GM23248 (cell line): ENCODE data around the gene SH3BP1. TPM values are rescaled to one million over a fixed set of nuclear protein-coding genes. Genes with fewer than 3 reads are reported as not detected.
"Not testable (repeated sequence)": the region's sequence is repeated elsewhere in the genome, so short reads cannot be mapped to it uniquely, and the experiment has no call there.

Experiments used
- DNase-seq: peaks from one replicate; pipeline ENCODE4 v3.0.0-alpha.2; 2015
- H2AFZ ChIP-seq: fragments of 200-600 bp; sonication (generic); 2 replicates; pipeline ENCODE4 v1.6.1; 2016; ENCODE audit warnings: antibody characterized with exemption
- H3F3A ChIP-seq: fragments of 200-600 bp; sonication (generic); 2 replicates; pipeline ENCODE4 v1.6.1; 2016; ENCODE audit warnings: mild to moderate bottlenecking, antibody characterized with exemption, mixed run types; ENCODE audit not compliant: insufficient read depth
- H3K27ac ChIP-seq: fragments of 200-600 bp; sonication (generic); 2 replicates; pipeline ENCODE4 v1.5.1; 2016; ENCODE audit warnings: mild to moderate bottlenecking
- H3K27me3 ChIP-seq: fragments of 200-600 bp; sonication (generic); replicated peaks from 2 replicates; pipeline ENCODE4 v1.6.1; 2016; ENCODE audit warnings: mild to moderate bottlenecking; ENCODE audit not compliant: insufficient read depth
- H3K36me3 ChIP-seq: fragments of 200-600 bp; sonication (generic); 2 replicates; pipeline ENCODE4 v1.6.1; 2016; ENCODE audit warnings: low read depth, mild to moderate bottlenecking
- H3K4me1 ChIP-seq: fragments of 200-600 bp; sonication (generic); 2 replicates; pipeline ENCODE4 v1.6.1; 2016; ENCODE audit warnings: mild to moderate bottlenecking; ENCODE audit not compliant: insufficient read depth
- H3K4me2 ChIP-seq: fragments of 200-600 bp; sonication (generic); one replicate; pipeline ENCODE4 v1.6.1; 2016; ENCODE audit warnings: mild to moderate bottlenecking; ENCODE audit not compliant: unreplicated experiment
- H3K4me3 ChIP-seq: fragments of 200-600 bp; sonication (generic); 2 replicates; pipeline ENCODE4 v1.5.1; 2016; ENCODE audit warnings: mild to moderate bottlenecking
- H3K79me2 ChIP-seq: fragments of 200-600 bp; sonication (generic); 2 replicates; pipeline ENCODE4 v1.6.1; 2016; ENCODE audit warnings: mild to moderate bottlenecking; ENCODE audit not compliant: insufficient read depth
- H3K9ac ChIP-seq: fragments of 200-600 bp; sonication (generic); 2 replicates; pipeline ENCODE4 v1.6.1; 2016; ENCODE audit warnings: mild to moderate bottlenecking
- H3K9me2 ChIP-seq: fragments of 200-600 bp; sonication (generic); 2 replicates; pipeline ENCODE4 v1.6.1; 2016; ENCODE audit warnings: mixed run types, mild to moderate bottlenecking, moderate library complexity; ENCODE audit not compliant: insufficient read depth
- H3K9me3 ChIP-seq: fragments of 200-600 bp; sonication (generic); one replicate; pipeline ENCODE4 v1.6.1; 2017; ENCODE audit warnings: low read depth
- H4K20me1 ChIP-seq: fragments of 200-600 bp; sonication (generic); 2 replicates; pipeline ENCODE4 v1.6.0; 2016; ENCODE audit not compliant: insufficient read depth
- EZH2 ChIP-seq: fragments of 200-600 bp; sonication (generic); IDR thresholded peaks from 2 replicates; pipeline ENCODE4 v1.6.1; 2018; ENCODE audit warnings: antibody characterized with exemption, mild to moderate bottlenecking; ENCODE audit not compliant: insufficient read depth, poor library complexity, severe bottlenecking
- EZH2phosphoT487 ChIP-seq: fragments of 200-600 bp; sonication (generic); IDR thresholded peaks from 2 replicates; pipeline ENCODE4 v1.6.1; 2018; ENCODE audit warnings: antibody characterized with exemption, moderate library complexity, mild to moderate bottlenecking, low read depth; ENCODE audit not compliant: insufficient read depth
- WGBS, 2 experiments: methylation state at CpG; one replicate each; pipeline ENCODE4 v1.1.6; 2015 to 2017; ENCODE audit warnings: low lambda C conversion rate in 2 of 2, low coverage in 1 of 2; ENCODE audit errors: missing lambda C conversion rate in 2 of 2; 5-methylcytosine and 5-hydroxymethylcytosine counted together
- in situ Hi-C: fragments of 300-500 bp; cut with MboI; formaldehyde crosslinking; loops from 2 replicates; pipeline ENCODE4 v1.15.0; 2020
- polyA plus RNA-seq: library from polyadenylated mRNA; unstranded; fragments of >200 nt; fragmentation: Nextera tagmentation; extraction: Ambion mirVana; gene quantifications from 2 replicates; pipeline ENCODE4 v1.2.1, GENCODE V29; 2016
- total RNA-seq: library from RNA; depleted of rRNA; stranded (reverse); fragments of >200 nt; shearing (Covaris generic); gene quantifications from 2 replicates; pipeline ENCODE4 v1.2.3, GENCODE V29; 2014; rRNA removed

Gene SH3BP1
- total RNA-seq = 2.4 and 9.9 TPM in 2 replicates
- polyA plus RNA-seq = 0.81 and 0.89 TPM in 2 replicates

GRCh38 chr22:37639070-37639760 lies at the start of gene SH3BP1:
Gene SH3BP1, plus strand, starts transcription at chr22:37639669. Its CDS starts 119 bp downstream, at chr22:37639788.
- Histone ChIP-seq H3K27ac (no peak within 1 kb of the TSS), H3K9ac (peak within 1 kb of the TSS; percentile 74), H3K4me2 (peak within 1 kb of the TSS; percentile 85), H3K36me3 (no peaks in the 10 kb centered on the region), H3F3A (peaks cover 6% of the 10 kb centered on the region; the same call in 1 of the 2 replicates), H4K20me1 (no peaks in the 10 kb centered on the region), H3K79me2 (peaks cover 5% of the 10 kb centered on the region; the same call in 1 of the 2 replicates), H3K27me3 (no peaks in the 10 kb centered on the region), H2AFZ (peak within 1 kb of the TSS; percentile 83), H3K4me1 (peaks cover 8% of the 10 kb centered on the region), H3K9me3 (no peaks in the 10 kb centered on the region), H3K4me3 (peak within 1 kb of the TSS; percentile 73), H3K9me2 (no peaks in the 10 kb centered on the region)
- TF ChIP-seq EZH2 (no peak), EZH2phosphoT487 (no peak)
- in situ Hi-C loops = no loop called here
- WGBS, 2 experiments = 12 to 27% methylated on average over 20 to 57 of the region's 57 CpGs
- peak; percentile 70 for DNase-seq

GRCh38 chr22:37591081-37591480 lies 48.4 kb upstream of the SH3BP1 start:
- not testable (repeated sequence) for H4K20me1 ChIP-seq, H3K4me2 ChIP-seq, H3K27ac ChIP-seq, H2AFZ ChIP-seq, H3K9me3 ChIP-seq, H3K27me3 ChIP-seq, H3K4me1 ChIP-seq, H3K4me3 ChIP-seq, H3K9ac ChIP-seq, H3K36me3 ChIP-seq, H3K79me2 ChIP-seq, H3F3A ChIP-seq, H3K9me2 ChIP-seq, DNase-seq
- in situ Hi-C loops = loop anchor here (10.0 kb wide), 1 partner anchor 56 kb away; no protein-coding TSS in a partner anchor
- 88 to 89% methylated on average over 6 of the region's 6 CpGs for WGBS, 2 experiments

DNA sequence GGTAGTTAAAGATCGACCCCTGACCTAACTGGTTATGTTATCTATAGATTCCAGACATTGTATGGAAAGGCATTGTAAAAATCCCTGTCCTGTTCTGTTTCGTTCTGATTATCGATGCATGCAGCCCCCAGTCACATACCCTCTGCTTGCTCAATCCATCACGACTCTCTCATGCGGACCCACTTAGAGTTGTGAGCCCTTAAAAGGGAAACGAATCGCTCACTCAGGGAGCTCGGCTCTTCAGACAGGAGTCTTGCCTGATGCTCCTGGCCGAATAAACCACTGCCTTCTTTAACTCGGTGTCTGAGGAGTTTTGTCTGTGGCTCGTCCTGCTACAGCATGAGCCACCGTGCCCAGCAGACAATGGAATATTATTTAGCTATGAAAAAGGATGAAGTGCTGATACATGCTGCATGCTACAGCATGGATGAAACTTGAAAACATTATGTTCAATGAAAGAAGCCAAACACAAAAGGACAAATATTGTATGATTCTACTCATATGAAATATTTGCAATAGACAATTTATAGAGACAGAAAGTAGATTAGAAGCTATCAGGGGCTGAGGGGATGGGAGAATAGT lies 47.6 kb upstream of the SH3BP1 start:
- in situ Hi-C loops = loop anchor here (10.0 kb wide), 1 partner anchor 57 kb away; no protein-coding TSS in a partner anchor
- Histone ChIP-seq H2AFZ (peak overlapping the region; percentile 64), H3K36me3 (no peaks in the 10 kb centered on the region), H3K4me3 (peak overlapping the region; percentile 43), H3K9me3 (no peaks in the 10 kb centered on the region), H3K9me2 (no peaks in the 10 kb centered on the region), H3K27ac (no peak overlapping the region), H3F3A (no peaks in the 10 kb centered on the region), H3K79me2 (no peaks in the 10 kb centered on the region), H4K20me1 (no peaks in the 10 kb centered on the region), H3K4me2 (peak overlapping the region; percentile 53), H3K9ac (no peak overlapping the region), H3K4me1 (no peaks in the 10 kb centered on the region), H3K27me3 (no peaks in the 10 kb centered on the region; the same call in 1 of the 2 replicates)
- DNase-seq = no peak
- TF ChIP-seq EZH2 = no peak
- no peak for TF ChIP-seq EZH2phosphoT487
- 70 to 71% methylated on average over 12 of the region's 12 CpGs for WGBS, 2 experiments

- DNase-seq = no peak
- Histone ChIP-seq H3F3A (no peaks in the 10 kb centered on the region), H3K9ac (no peak overlapping the region), H3K27me3 (no peaks in the 10 kb centered on the region), H4K20me1 (no peaks in the 10 kb centered on the region), H3K9me2 (no peaks in the 10 kb centered on the region), H3K4me3 (no peak overlapping the region), H3K79me2 (no peaks in the 10 kb centered on the region), H3K4me2 (no peak overlapping the region), H3K27ac (no peak overlapping the region), H3K9me3 (no peaks in the 10 kb centered on the region), H3K4me1 (no peaks in the 10 kb centered on the region), H2AFZ (no peak overlapping the region), H3K36me3 (no peaks in the 10 kb centered on the region)
- TF ChIP-seq EZH2 (no peak), EZH2phosphoT487 (no peak)
- 96 to 97% methylated on average over 5 of the region's 5 CpGs for WGBS, 2 experiments
- in situ Hi-C loops = loop anchor here (10.0 kb wide), 1 partner anchor 59 kb away; no protein-coding TSS in a partner anchor
These were observed 45.2 kb upstream of the SH3BP1 start for GRCh38 chr22:37594237-37594636.
